Neuronal stem cell (in vitro differentiated cells): Measurements from ENCODE around the gene INTS14.

ENCODE experiments used
- DNase-seq: peaks from one replicate; pipeline ENCODE4 v3.0.0-alpha.2; 2013; ENCODE audit warnings: low spot score
- H2AFZ ChIP-seq: one replicate; pipeline ENCODE4 v1.6.1; 2013; ENCODE audit warnings: mild to moderate bottlenecking, low read length, inconsistent platforms
- H2AK5ac ChIP-seq: 2 replicates; pipeline ENCODE4 v1.6.1; 2013; ENCODE audit warnings: low read depth, mild to moderate bottlenecking, inconsistent platforms, low read length, moderate library complexity, mixed read lengths
- H2BK120ac ChIP-seq: 2 replicates; pipeline ENCODE4 v1.6.1; 2013; ENCODE audit warnings: low read depth, mild to moderate bottlenecking, inconsistent platforms, low read length, moderate library complexity, mixed read lengths
- H2BK12ac ChIP-seq: one replicate; pipeline ENCODE4 v1.6.1; 2013; ENCODE audit warnings: low read length, inconsistent platforms
- H2BK15ac ChIP-seq: 2 replicates; pipeline ENCODE4 v1.6.1; 2013; ENCODE audit warnings: mild to moderate bottlenecking, low read length, inconsistent platforms, mixed read lengths
- H2BK5ac ChIP-seq: one replicate; pipeline ENCODE4 v1.6.1; 2013; ENCODE audit warnings: inconsistent platforms, mild to moderate bottlenecking, low read length, moderate library complexity
- H3K14ac ChIP-seq: one replicate; pipeline ENCODE4 v1.6.1; 2013; ENCODE audit warnings: low read length, inconsistent platforms
- H3K18ac ChIP-seq: 2 replicates; pipeline ENCODE4 v1.6.1; 2013; ENCODE audit warnings: low read length, inconsistent platforms
- H3K23ac ChIP-seq: 2 replicates; pipeline ENCODE4 v1.6.1; 2013; ENCODE audit warnings: low read depth, mild to moderate bottlenecking, mixed read lengths, low read length, inconsistent platforms; ENCODE audit not compliant: poor library complexity
- H3K27ac ChIP-seq: replicated peaks from 3 replicates; pipeline ENCODE4 v1.5.1; 2013; ENCODE audit warnings: low read length, inconsistent platforms
- H3K27me3 ChIP-seq, 3 experiments: 2 replicates each; pipeline ENCODE4 v1.6.1; 2013; ENCODE audit warnings: low read length in 3 of 3, mild to moderate bottlenecking in 2 of 3, inconsistent platforms in 1 of 3, low read depth in 1 of 3, mixed read lengths in 1 of 3, moderate library complexity in 1 of 3; ENCODE audit not compliant: control insufficient read depth in 3 of 3, insufficient read depth in 3 of 3
- H3K36me3 ChIP-seq, 2 donors: replicated peaks in 1 of 2; 2 replicates each; pipeline ENCODE4 v1.6.1; 2013; ENCODE audit warnings: low read length in 2 of 2; ENCODE audit not compliant: control insufficient read depth in 2 of 2, insufficient read depth in 2 of 2
- H3K4ac ChIP-seq: 2 replicates; pipeline ENCODE4 v1.6.1; 2013; ENCODE audit warnings: inconsistent platforms, mild to moderate bottlenecking, low read length, moderate library complexity
- H3K4me1 ChIP-seq, 2 donors: 1 replicate in 1 of 2; 2 replicates in 1 of 2; pipeline ENCODE4 v1.6.1; 2013; ENCODE audit warnings: low read length in 2 of 2, low read depth in 1 of 2; ENCODE audit not compliant: control insufficient read depth in 2 of 2, insufficient read depth in 1 of 2
- H3K4me2 ChIP-seq: one replicate; pipeline ENCODE4 v1.6.1; 2013; ENCODE audit warnings: mild to moderate bottlenecking, low read length, inconsistent platforms; ENCODE audit not compliant: insufficient read depth, poor library complexity, severe bottlenecking
- H3K4me3 ChIP-seq, 2 donors: 2 replicates each; pipeline ENCODE4 v1.5.1; 2013; ENCODE audit warnings: low read length in 2 of 2, mild to moderate bottlenecking in 2 of 2, inconsistent platforms in 1 of 2, moderate library complexity in 1 of 2
- H3K79me1 ChIP-seq: one replicate; pipeline ENCODE4 v1.6.1; 2013; ENCODE audit warnings: low read depth, mild to moderate bottlenecking, inconsistent platforms, low read length, moderate library complexity
- H3K9ac ChIP-seq: one replicate; pipeline ENCODE4 v1.6.1; 2013; ENCODE audit warnings: mild to moderate bottlenecking, low read depth, low read length, inconsistent platforms; ENCODE audit not compliant: poor library complexity
- H3K9me3 ChIP-seq, 2 donors: replicated peaks in 1 of 2; 2 replicates each; pipeline versions ENCODE3 to v1.6.1; 2013; ENCODE audit warnings: low read length in 2 of 2, mild to moderate bottlenecking in 2 of 2, inconsistent platforms in 1 of 2, low read depth in 1 of 2, mixed read lengths in 1 of 2, moderate library complexity in 1 of 2; ENCODE audit not compliant: control insufficient read depth in 2 of 2, insufficient read depth in 1 of 2
- H4K8ac ChIP-seq: one replicate; pipeline ENCODE4 v1.6.1; 2013; ENCODE audit warnings: low read depth, mild to moderate bottlenecking, inconsistent platforms, low read length, moderate library complexity
- H4K91ac ChIP-seq: one replicate; pipeline ENCODE4 v1.6.1; 2013; ENCODE audit warnings: low read length, low read depth, mild to moderate bottlenecking, inconsistent platforms; ENCODE audit not compliant: poor library complexity
- WGBS, 2 donors: extraction: QIAGEN DNeasy Blood & Tissue Kit; methylation state at CpG; one replicate each; pipeline ENCODE4 v1.1.7; 2013; ENCODE audit warnings: missing lambda C conversion rate in 2 of 2, mixed read lengths in 1 of 2; ENCODE audit not compliant: insufficient read length in 2 of 2, insufficient replicate concordance in 1 of 2; ENCODE audit errors: extremely low coverage in 2 of 2; 5-methylcytosine and 5-hydroxymethylcytosine counted together

Gene INTS14

DNA sequence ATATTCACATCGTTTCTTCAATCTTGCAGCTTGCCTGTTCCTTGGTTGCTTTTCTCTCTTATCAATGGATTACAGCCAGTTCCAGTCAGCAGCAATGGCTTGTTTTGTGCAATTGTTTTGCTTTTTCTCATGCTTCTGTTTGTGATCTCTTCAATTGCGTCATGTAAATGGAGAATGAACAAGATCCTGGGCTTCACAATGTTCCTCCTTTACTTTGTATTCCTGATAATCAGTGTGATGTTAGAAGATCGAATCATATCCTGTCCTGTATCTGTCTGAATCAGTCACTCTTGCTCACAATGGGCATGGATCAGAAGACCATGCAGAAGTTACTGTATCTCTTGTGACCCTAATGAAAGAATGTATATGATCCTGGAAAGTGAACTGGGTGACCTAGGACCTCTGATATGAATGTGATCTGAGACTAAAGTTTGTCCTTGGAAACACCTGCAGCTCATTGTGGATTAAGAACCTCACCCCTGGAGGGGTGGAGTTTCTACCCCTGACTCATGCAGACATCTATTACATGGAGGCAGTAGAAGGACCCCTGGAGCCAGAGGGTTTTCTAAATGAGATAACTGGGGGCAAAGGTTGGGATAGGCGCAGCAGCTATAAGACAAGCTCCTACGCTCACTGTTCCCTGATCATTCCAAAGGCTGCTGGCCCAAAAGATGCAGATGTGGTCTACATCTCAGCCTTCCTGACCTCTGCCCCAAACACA lies 43.0 kb upstream of the INTS14 start:
- Histone ChIP-seq H2BK15ac (no peak overlapping the region), H3K23ac (no peak overlapping the region), H2BK12ac (no peak overlapping the region), H4K8ac (no peak overlapping the region), H3K4ac (no peak overlapping the region), H2BK5ac (no peak overlapping the region), H3K4me2 (no peak overlapping the region), H3K9me3 (no peaks in the 10 kb centered on the region), H3K36me3 (peaks cover 0 to 14% of the 10 kb centered on the region in 2 donors), H3K79me1 (no peaks in the 10 kb centered on the region), H3K9ac (no peak overlapping the region), H3K14ac (no peak overlapping the region), H4K91ac (no peak overlapping the region), H3K4me1 (peaks cover 0 to 3% of the 10 kb centered on the region in 2 donors), H2BK120ac (no peak overlapping the region), H3K18ac (no peak overlapping the region), H2AK5ac (no peak overlapping the region), H2AFZ (no peak overlapping the region), H3K27me3 (no peaks in the 10 kb centered on the region), H3K4me3 (no peak overlapping the region), H3K27ac (no peak overlapping the region)
- no CpG with 5 or more reads among the region's 5 CpGs for WGBS, 2 donors
- no peak for DNase-seq

DNA sequence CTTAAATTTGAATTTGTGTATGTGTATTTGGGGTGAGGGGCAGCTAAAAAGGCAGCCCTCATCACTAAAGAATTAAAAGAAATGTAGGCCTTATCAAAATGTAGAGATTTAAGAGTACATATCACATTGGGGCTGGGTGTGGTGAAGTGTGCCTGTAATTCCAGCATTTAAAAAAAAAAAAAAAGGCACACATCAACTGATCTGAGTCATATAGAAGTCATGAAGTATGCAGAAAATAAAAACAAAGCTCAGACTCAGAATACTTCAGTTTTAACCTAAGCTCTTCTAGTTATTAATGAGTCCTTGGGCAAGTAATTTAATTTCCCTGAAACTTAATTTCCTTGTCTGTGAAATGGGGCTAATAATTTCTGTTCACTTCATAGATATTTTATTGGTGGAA lies 42.4 kb upstream of the INTS14 start:
- no peak overlapping the region for H3K14ac ChIP-seq
- no peaks in the 10 kb centered on the region for H3K79me1 ChIP-seq
- no peak overlapping the region for H4K8ac ChIP-seq
- no peak for DNase-seq
- H3K4me3 ChIP-seq = no peak overlapping the region
- H3K27ac ChIP-seq = no peak overlapping the region
- no peak overlapping the region for H2BK12ac ChIP-seq
- no peaks in the 10 kb centered on the region for H3K9me3 ChIP-seq
- H3K23ac ChIP-seq = no peak overlapping the region
- no peak overlapping the region for H2BK15ac ChIP-seq
- no peak overlapping the region for H2AFZ ChIP-seq
- no peak overlapping the region for H2BK5ac ChIP-seq
- H3K27me3 ChIP-seq = no peaks in the 10 kb centered on the region
- no peak overlapping the region for H3K4me2 ChIP-seq
- H3K18ac ChIP-seq = no peak overlapping the region
- H3K4ac ChIP-seq = no peak overlapping the region
- H3K4me1 ChIP-seq = peaks cover 0 to 3% of the 10 kb centered on the region in 2 donors
- H3K9ac ChIP-seq = no peak overlapping the region
- H2AK5ac ChIP-seq = no peak overlapping the region
- no peak overlapping the region for H2BK120ac ChIP-seq
- H3K36me3 ChIP-seq = peaks cover 0 to 14% of the 10 kb centered on the region in 2 donors
- H4K91ac ChIP-seq = no peak overlapping the region

DNA sequence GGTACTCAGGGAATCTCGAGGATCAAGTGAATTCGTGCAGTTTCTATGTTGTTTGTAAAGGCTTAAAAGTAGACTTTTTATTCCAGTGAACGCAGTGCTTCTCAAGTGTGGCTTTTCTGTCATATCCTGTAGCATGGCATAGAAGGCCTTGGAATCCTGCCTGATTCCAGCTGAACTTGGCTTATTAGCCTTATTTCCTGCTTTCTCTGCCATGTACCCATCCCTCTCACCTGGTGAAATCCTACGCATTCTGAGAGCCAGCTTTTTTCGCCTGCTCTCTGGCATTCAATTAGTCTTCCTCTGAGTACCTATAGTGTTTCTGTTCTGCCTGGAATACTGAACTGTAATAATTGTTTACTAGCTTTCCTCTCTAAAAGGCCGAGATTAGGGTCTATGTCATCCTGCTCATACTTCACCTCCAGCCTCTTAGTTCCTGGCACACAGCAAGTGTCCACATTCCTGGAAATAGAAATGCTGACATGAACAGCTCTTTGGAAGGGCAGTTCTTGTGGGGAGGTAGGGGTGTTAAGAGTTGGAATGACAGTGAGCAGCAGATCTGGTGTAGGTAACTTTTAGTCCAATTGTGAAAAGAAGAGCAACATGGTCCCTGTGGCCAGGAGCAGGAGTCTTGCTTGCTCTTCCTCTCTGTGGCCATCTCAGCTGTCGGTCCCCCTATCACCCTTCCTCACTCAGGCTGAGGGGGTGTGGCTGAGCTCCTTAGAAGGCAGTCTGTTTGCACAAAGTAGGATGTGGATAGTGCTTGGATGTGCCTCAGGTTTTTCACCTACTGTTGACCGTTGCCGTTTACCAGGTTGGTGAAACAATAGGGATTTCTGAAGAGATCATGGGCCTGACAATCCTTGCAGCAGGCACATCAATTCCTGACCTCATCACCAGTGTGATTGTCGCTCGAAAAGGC lies 41.2 kb upstream of the INTS14 start:
- Histone ChIP-seq H2BK12ac (no peak overlapping the region), H3K14ac (no peak overlapping the region), H3K27me3 (no peaks in the 10 kb centered on the region), H3K4me2 (no peak overlapping the region), H3K9ac (no peak overlapping the region), H3K4ac (no peak overlapping the region), H3K4me3 (peak overlapping the region in 1 of 2 donors; percentile 26), H2AFZ (no peak overlapping the region), H3K9me3 (no peaks in the 10 kb centered on the region), H3K36me3 (peaks cover 0 to 14% of the 10 kb centered on the region in 2 donors), H4K91ac (no peak overlapping the region), H2BK15ac (no peak overlapping the region), H3K79me1 (no peaks in the 10 kb centered on the region), H2BK120ac (no peak overlapping the region), H3K27ac (no peak overlapping the region), H2AK5ac (no peak overlapping the region), H3K23ac (no peak overlapping the region), H3K18ac (no peak overlapping the region), H4K8ac (no peak overlapping the region), H2BK5ac (no peak overlapping the region), H3K4me1 (peaks cover 0 to 3% of the 10 kb centered on the region in 2 donors)
- no peak for DNase-seq
- WGBS, 2 donors = no CpG with 5 or more reads among the region's 11 CpGs

DNA sequence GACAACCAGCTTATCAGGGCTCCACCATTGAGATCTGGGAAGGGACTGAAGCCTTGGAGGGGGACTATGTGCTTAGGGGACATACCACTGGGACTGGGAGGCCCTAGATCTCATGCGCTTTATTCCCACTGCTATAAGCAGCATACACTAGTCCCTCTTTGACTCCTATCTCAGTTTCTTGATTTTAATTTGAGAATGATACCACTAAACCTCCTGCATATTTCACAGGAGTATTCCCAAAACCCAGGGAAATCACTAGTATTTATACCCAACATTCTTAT lies 40.1 kb upstream of the INTS14 start:
- no CpG with 5 or more reads among the region's 1 CpG for WGBS, 2 donors
- H3K4ac ChIP-seq = no peak overlapping the region
- no peak overlapping the region for H3K27ac ChIP-seq
- peaks cover 0 to 3% of the 10 kb centered on the region in 2 donors for H3K4me1 ChIP-seq
- peaks cover 0 to 14% of the 10 kb centered on the region in 2 donors for H3K36me3 ChIP-seq
- no peak overlapping the region for H2BK120ac ChIP-seq
- H2BK15ac ChIP-seq = no peak overlapping the region
- no peak overlapping the region for H4K91ac ChIP-seq
- H4K8ac ChIP-seq = no peak overlapping the region
- no peaks in the 10 kb centered on the region for H3K9me3 ChIP-seq
- no peak overlapping the region for H3K4me2 ChIP-seq
- no peak overlapping the region for H3K9ac ChIP-seq
- no peak overlapping the region for H2AFZ ChIP-seq
- DNase-seq = no peak
- no peak overlapping the region for H3K14ac ChIP-seq
- no peaks in the 10 kb centered on the region for H3K27me3 ChIP-seq
- H3K4me3 ChIP-seq = no peak overlapping the region
- no peak overlapping the region for H3K23ac ChIP-seq
- H3K79me1 ChIP-seq = no peaks in the 10 kb centered on the region
- no peak overlapping the region for H2BK12ac ChIP-seq
- no peak overlapping the region for H3K18ac ChIP-seq
- no peak overlapping the region for H2AK5ac ChIP-seq
- no peak overlapping the region for H2BK5ac ChIP-seq
